GM06990 (cell line): Measurements from ENCODE around the gene GALNT7.
"Not testable (repeated sequence)": the region's sequence is repeated elsewhere in the genome, so short reads cannot be mapped to it uniquely, and the experiment has no call there.

Source experiments
- DNase-seq: peaks from one replicate; pipeline ENCODE4 v3.0.0-alpha.2; 2011; ENCODE audit not compliant: insufficient read length; ENCODE audit errors: extremely low read depth
- H3K27me3 ChIP-seq: replicated peaks from 2 replicates; pipeline ENCODE4 v1.6.0; 2011; ENCODE audit warnings: low read length; ENCODE audit not compliant: control insufficient read depth, insufficient read depth
- H3K36me3 ChIP-seq: 2 replicates; pipeline ENCODE4 v1.5.1; 2011; ENCODE audit warnings: low read length; ENCODE audit not compliant: control insufficient read depth, insufficient read depth
- H3K4me3 ChIP-seq: replicated peaks from 2 replicates; pipeline ENCODE4 v1.5.1; 2011; ENCODE audit warnings: low read depth, mild to moderate bottlenecking, control low read depth, low read length
- CTCF ChIP-seq: IDR thresholded peaks from 2 replicates; pipeline ENCODE4 v1.5.1; 2011; ENCODE audit warnings: low read length, control low read depth, mild to moderate bottlenecking, inconsistent platforms; ENCODE audit not compliant: insufficient read depth, poor library complexity, severe bottlenecking

The GALNT7 gene

GRCh38 chr4:173213296-173213695 lies 44.7 kb downstream of the GALNT7 start:
- no peak for DNase-seq
- Histone ChIP-seq H3K4me3 (no peak overlapping the region), H3K36me3 (no peaks in the 10 kb centered on the region), H3K27me3 (no peaks in the 10 kb centered on the region)
- no peak for TF ChIP-seq CTCF

DNA sequence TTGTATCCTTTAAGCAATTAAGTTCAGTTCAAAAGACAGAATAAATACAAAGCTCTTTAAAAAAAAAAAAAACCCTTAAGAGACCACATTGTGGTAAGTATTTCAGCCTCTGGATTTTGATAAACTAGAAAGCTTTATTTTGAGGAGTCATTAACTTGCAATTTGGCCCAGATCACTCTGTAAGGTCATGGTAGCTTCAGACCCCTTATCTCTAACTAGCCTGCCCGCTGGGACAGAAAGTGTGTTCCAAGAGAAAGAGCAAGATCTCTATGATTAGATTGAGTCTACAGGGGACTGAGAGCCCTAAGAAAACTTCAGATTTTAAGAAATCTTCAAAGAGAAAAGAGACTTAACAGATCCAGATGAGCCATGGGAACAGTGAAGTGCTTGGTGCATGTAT lies 45.6 kb downstream of the GALNT7 start:
- no peak overlapping the region for H3K4me3 ChIP-seq
- no peak for TF ChIP-seq CTCF
- no peaks in the 10 kb centered on the region for H3K36me3 ChIP-seq
- DNase-seq = no peak
- no peaks in the 10 kb centered on the region for H3K27me3 ChIP-seq

- H3K4me3 ChIP-seq = no peak overlapping the region
- H3K27me3 ChIP-seq = no peaks in the 10 kb centered on the region
- no peak for TF ChIP-seq CTCF
- no peaks in the 10 kb centered on the region for H3K36me3 ChIP-seq
- DNase-seq = no peak
Observed at GRCh38 chr4:173214661-173215060, 46.0 kb downstream of the GALNT7 start.

DNA sequence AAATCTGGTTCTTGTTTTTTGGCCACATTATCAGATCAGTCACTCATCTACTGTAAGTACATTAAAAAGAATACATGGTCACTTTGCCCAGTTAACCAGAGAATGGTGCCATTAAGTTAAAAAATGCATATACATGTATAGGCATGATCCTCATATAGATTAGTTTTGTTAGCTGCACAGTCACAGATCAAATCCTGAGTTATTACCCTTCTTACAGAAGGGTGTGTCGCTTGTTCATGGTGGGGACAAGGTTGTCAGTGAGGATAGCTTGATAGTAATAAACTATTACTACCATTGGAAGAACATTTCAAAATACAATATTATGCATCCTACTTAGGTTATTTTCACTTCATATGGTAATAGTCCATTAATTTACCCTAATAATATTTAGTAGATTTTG lies 48.5 kb downstream of the GALNT7 start:
- TF ChIP-seq CTCF = no peak
- Histone ChIP-seq H3K4me3 (no peak overlapping the region), H3K27me3 (no peaks in the 10 kb centered on the region), H3K36me3 (no peaks in the 10 kb centered on the region)
- no peak for DNase-seq

GRCh38 chr4:173217727-173218126 lies 49.1 kb downstream of the GALNT7 start:
- no peaks in the 10 kb centered on the region for H3K36me3 ChIP-seq
- TF ChIP-seq CTCF = no peak
- H3K4me3 ChIP-seq = no peak overlapping the region
- H3K27me3 ChIP-seq = no peaks in the 10 kb centered on the region
- DNase-seq = no peak

DNA sequence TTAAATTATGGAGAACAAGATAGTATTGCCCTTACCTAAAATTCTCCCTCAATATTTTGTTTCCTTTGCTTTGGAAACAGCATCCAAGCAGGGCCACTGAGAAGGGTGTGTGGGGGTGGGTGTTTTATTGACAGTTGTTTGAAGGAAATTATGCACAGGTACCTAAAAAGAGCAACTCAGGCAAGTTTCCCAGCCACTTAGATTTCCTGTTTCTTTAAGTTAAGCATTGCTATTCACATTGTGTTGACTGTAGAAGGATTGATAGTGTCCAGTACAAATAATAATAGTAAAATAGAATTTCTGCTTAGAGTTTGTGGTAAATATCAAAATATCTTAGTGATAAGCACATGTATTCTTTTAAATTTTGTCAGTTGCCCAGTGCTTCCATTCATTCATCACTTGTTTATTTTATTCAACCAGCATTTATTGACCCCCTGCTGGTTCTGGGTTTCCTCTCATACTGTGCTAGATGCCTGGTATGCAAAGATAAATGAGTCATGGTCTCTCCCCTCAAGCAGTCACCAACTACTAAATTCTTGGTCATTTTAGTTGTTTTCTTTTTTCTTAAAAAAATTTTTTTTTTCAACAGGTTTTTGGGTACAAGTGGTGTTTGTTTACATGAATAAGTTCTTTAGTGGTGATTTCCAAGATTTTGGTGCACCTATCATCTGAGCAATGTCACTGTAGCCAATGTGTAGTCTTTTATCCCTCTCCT lies 50.0 kb downstream of the GALNT7 start:
- TF ChIP-seq CTCF = no peak
- no peak for DNase-seq
- H3K36me3 ChIP-seq = no peaks in the 10 kb centered on the region
- H3K4me3 ChIP-seq = no peak overlapping the region
- no peaks in the 10 kb centered on the region for H3K27me3 ChIP-seq

DNA sequence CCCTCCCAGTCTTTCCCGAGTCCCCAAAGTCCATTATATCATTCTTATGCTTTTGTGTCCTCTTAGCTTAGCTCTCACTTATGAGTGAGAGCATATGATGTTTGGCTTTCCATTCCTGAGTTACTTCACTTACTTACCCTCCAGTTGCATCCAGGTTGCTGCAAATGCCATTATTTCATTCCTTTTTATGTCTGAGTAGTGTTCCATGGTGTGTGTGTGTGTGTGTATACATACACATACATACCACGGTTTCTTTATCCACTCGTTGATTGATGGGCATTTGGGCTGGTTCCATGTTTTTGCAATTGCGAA lies 50.5 kb downstream of the GALNT7 start:
- not testable (repeated sequence) for H3K27me3 ChIP-seq, H3K4me3 ChIP-seq, DNase-seq, H3K36me3 ChIP-seq
